Activated T-helper 2 cell treated with anti-CD3 and anti-CD28 coated beads, Interferon-gamma antibody, Interleukin-2, Interleukin-4, amounts not matched to agents 10 μg/mL and 5 μg/mL and 100 μg/mL, durations not matched to agents 14 hours and 24 hours and 36 hours (primary cell): ENCODE results near the gene TOP2A. TPM values are rescaled to one million over a fixed set of nuclear protein-coding genes. Genes with fewer than 3 reads are reported as not detected.

Experiments used
- DNase-seq: peaks from one replicate; pipeline ENCODE4 v3.0.0; 2021; ENCODE audit warnings: low spot score
- H3K27ac Mint-ChIP-seq: one replicate; pipeline ENCODE4 v1.8.0; 2021; ENCODE audit warnings: mixed read lengths
- H3K27me3 Mint-ChIP-seq: one replicate; pipeline ENCODE4 v1.8.0; 2021; ENCODE audit warnings: low read depth, mixed read lengths
- H3K36me3 Mint-ChIP-seq: one replicate; pipeline ENCODE4 v1.8.0; 2021; ENCODE audit warnings: low read depth, mixed read lengths
- H3K4me1 Mint-ChIP-seq: one replicate; pipeline ENCODE4 v1.8.0; 2021; ENCODE audit warnings: low read depth, mixed read lengths
- H3K4me3 Mint-ChIP-seq: one replicate; pipeline ENCODE4 v1.8.0; 2021; ENCODE audit warnings: low read depth, mild to moderate bottlenecking, moderate library complexity, mixed read lengths
- H3K9me3 Mint-ChIP-seq: one replicate; pipeline ENCODE4 v1.8.0; 2021; ENCODE audit warnings: mixed read lengths
- intact Hi-C: fragments of 100-400 bp; cut with micrococcal nuclease; formaldehyde crosslinking; loops from one replicate; pipeline ENCODE4 v1.15.1; 2023
- total RNA-seq: library from RNA; stranded (reverse); gene quantifications from 2 replicates; pipeline ENCODE4 v1.2.3, GENCODE V29; 2022

Gene TOP2A
- total RNA-seq, 1 donor from 2014 or later, result 193 TPM

DNA sequence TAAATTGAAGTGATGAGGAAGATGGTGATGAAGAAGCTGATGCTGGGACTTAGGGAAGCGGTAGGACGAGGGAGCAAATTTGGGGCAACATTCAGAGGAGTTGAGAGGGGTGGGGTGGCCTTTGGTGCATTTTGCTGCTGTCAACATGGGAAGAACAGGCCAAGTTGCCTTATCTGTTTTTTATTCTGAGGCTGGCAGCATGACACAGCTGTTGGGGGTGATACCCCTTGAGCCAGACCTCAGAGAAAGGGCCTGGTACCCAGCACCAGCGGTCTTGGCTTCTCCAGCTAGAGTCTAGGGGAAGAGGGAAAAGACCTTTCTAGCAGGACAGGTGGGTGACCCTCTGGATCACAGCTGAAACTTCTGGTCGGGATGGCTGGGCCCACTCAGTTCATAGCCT is 30.1 kb upstream of the TOP2A start:
- Mint-ChIP-seq H3K27ac (peak overlapping the region; percentile 53), H3K9me3 (no peaks in the 10 kb centered on the region), H3K4me3 (peak overlapping the region; percentile 10), H3K27me3 (no peaks in the 10 kb centered on the region), H3K4me1 (peaks cover 49% of the 10 kb centered on the region), H3K36me3 (peaks cover 19% of the 10 kb centered on the region)
- intact Hi-C loops, result loop anchor here (5.0 kb wide), 2 partner anchors 34 to 86 kb away; partner anchors contain the start of gene GJD3
- DNase-seq, result no peak

DNA sequence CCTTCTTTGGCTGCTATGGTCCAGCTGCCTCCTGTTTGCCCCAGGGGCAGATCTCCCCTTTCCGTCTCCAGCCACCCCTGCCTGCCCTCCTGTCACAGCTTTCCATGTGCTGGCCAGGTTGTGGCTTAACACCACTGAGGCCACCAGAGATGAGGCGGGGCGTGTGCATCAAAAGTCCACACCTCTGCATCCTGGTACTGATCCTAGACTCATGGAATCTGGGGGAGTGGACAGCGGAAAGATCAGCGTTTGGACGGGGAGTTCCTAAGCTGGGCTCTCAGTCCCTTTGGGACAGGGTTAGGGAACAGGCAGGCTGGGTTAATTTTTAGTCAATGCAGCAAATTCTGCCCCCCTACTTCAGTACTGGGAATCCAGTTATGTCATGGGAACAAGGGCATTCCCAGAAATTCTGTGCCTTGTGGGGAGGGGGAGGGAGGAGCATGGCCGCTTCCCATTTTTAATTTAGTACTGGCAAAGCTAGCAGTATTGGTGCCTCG is 29.5 kb upstream of the TOP2A start:
- no peak for DNase-seq
- no peak overlapping the region for H3K27ac Mint-ChIP-seq
- intact Hi-C loops, result loop anchor here (5.0 kb wide), 2 partner anchors 35 to 85 kb away; partner anchors contain the start of gene GJD3
- H3K4me1 Mint-ChIP-seq, result peaks cover 46% of the 10 kb centered on the region
- H3K36me3 Mint-ChIP-seq, result peaks cover 13% of the 10 kb centered on the region
- H3K4me3 Mint-ChIP-seq, result no peak overlapping the region
- H3K27me3 Mint-ChIP-seq, result no peaks in the 10 kb centered on the region
- H3K9me3 Mint-ChIP-seq, result no peaks in the 10 kb centered on the region

DNA sequence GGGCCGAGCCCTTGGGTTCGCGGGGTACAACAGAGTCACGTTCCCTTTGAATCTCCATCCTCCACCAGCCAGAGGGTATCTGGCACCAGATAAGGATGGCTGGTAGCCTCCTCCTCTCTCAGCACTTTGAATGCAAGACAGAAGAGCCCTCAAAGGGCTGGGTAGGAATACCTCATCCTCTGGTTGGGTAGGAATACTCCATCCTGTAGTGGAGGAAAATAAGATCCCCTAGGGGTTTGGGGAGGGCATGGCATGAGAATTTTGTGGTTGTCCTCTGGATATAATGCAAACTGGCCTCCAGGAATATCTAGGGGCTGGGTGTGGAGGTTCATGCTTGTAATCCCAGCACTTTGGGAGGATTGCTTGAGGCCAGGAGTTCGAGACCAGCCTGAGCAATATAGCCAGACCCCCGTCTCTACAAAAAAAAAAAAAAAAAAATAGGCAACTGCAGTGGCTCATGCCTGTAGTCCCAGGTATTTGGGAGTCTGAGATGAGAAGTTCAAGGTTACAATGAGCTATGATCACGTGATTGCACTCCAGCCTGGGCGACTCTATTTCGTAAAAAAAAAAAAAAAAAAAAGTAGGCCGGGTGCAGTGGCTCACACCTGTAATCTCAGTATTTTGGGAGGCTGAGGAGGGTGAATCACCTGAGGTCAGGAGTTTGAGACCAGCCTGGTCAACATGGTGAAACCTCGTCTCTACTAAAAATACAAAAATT is 28.2 kb upstream of the TOP2A start:
- H3K4me1 Mint-ChIP-seq, result peaks cover 42% of the 10 kb centered on the region
- H3K36me3 Mint-ChIP-seq, result peaks cover 8% of the 10 kb centered on the region
- no peak for DNase-seq
- H3K27me3 Mint-ChIP-seq, result no peaks in the 10 kb centered on the region
- H3K9me3 Mint-ChIP-seq, result no peaks in the 10 kb centered on the region
- intact Hi-C loops, result loop anchor here (1.0 to 5.0 kb wide), 3 partner anchors 36 to 85 kb away; partner anchors contain the start of gene GJD3
- peak overlapping the region; percentile 84 for H3K4me3 Mint-ChIP-seq
- H3K27ac Mint-ChIP-seq, result peak overlapping the region; percentile 89

DNA sequence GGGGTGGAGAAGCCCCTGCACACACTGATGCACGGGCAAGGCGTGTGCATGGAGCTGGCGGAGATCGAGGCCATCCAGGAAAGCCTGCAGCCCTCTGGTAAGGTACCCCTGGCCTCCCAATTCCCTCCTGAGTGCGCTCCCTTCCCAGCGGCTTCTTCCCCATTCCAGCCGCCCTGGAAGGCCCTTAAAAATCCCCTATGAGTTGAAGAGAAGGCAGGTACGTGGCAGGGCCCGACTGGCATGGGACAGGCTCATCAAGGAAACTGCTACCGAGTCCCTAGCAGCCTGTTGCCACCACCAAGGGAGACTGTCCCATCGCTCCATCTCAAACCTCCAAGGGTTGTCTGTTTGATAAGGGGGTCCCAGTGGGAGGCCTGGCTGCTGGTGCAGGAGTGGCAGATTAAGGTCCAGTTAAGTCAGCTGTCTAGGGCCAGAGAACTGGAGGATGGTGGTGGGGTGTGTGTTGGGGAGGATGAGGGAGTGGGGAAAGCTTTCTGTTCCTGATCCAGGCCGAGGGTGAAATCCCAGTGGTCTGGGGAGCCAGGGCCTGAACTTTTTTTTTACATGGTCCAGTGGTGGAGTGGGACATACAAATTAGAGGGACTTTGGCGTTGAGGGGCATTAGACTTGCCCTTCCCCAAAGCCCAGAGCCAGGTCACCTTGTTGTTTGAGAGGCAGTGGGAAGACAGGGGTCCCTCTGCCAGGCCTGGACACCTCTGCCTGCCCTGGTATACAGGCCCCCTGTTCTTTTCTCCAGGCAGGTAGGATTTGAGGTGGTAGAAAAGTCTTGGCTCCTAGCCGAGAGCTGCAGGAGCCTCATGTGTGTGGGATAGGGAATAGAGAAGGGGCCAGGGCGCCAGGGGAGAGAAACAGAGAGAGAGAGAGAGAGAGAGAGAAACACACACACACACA is 26.5 kb upstream of the TOP2A start:
- DNase-seq, result peak; percentile 23
- Mint-ChIP-seq H3K9me3 (no peaks in the 10 kb centered on the region), H3K4me3 (peak overlapping the region; percentile 84), H3K4me1 (peaks cover 41% of the 10 kb centered on the region), H3K27me3 (no peaks in the 10 kb centered on the region), H3K27ac (peak overlapping the region; percentile 89), H3K36me3 (peaks cover 4% of the 10 kb centered on the region)
- intact Hi-C loops, result loop anchor here (2.0 to 5.0 kb wide), 2 partner anchors 17 to 42 kb away; no protein-coding TSS in a partner anchor

GRCh38 chr17:40443196-40443987 is 25.7 kb upstream of the TOP2A start, which contains the start of gene IGFBP4:
Gene IGFBP4, plus strand, starts transcription at chr17:40443450. Its CDS starts 286 bp downstream, at chr17:40443736.
- intact Hi-C loops, result loop anchor here (2.0 to 5.0 kb wide), 2 partner anchors 17 to 41 kb away; no protein-coding TSS in a partner anchor
- Mint-ChIP-seq H3K27ac (peak within 1 kb of the TSS; percentile 89), H3K36me3 (peaks cover under 1% of the 10 kb centered on the region), H3K27me3 (no peaks in the 10 kb centered on the region), H3K9me3 (no peaks in the 10 kb centered on the region), H3K4me3 (peak within 1 kb of the TSS; percentile 84), H3K4me1 (peaks cover 36% of the 10 kb centered on the region)
- peak; percentile 66 for DNase-seq

DNA sequence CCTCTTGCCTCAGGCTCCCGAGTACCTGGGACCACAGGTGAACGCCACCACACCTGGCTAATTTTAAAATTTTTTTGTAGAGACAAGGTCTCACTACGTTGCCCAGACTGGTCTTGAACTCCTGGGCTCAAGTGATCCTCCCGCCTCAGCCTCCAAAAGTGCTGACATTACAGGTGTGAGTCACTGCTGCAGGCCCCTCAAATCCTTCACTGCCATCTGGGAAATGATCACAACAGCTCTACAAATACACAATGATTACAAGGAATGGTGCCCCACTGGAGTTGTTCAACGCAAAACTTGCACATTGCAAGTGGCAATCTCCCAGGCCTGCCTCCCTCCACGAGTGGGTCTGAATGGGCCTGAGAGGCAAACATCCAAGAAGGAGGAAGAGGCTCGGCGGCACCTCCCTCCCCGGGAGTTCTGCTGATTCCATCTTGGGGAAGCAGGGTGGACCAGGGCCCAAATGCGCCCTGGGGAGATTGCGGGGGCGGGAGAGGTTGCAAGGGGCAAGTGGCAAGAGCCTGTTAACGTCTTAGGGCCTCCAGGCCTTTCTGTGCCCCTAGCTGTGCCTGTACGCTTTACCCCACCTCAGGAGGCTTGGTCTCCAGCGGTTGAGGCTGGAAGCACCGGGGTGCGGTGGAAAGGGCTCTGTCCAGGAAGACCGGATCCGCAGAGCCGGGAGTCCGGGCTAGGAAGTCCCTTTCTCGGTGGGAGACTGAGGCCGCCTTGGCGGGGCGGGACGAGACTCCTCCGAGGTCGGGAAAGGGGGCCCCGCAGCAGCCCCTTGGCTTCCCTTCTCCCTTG is 24.9 kb upstream of the TOP2A start:
- H3K36me3 Mint-ChIP-seq, result no peaks in the 10 kb centered on the region
- no peaks in the 10 kb centered on the region for H3K27me3 Mint-ChIP-seq
- H3K4me1 Mint-ChIP-seq, result peaks cover 31% of the 10 kb centered on the region
- H3K27ac Mint-ChIP-seq, result no peak overlapping the region
- peak overlapping the region; percentile 15 for H3K4me3 Mint-ChIP-seq
- H3K9me3 Mint-ChIP-seq, result no peaks in the 10 kb centered on the region
- intact Hi-C loops, result loop anchor here (2.0 to 5.0 kb wide), 2 partner anchors 16 to 40 kb away; no protein-coding TSS in a partner anchor
- no peak for DNase-seq

DNA sequence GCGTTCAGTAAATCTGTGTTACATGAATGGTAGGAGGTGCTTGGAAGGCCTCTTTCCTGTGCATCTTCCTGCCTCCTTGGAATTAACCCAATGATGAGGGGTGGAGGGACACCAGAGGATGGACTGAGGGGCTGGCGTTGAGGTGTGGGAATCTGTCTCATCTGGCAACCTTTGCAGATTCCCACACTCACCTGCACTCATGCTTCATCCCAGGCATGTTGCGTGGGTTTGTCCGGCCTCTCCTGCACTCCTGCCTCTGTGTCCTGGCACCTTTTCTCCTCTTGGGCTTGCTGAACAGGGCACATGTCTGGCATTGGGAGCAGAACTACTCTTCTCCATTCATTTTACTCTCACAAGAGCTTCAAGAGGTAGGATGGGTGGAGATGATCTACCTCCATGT is 22.5 kb upstream of the TOP2A start:
- intact Hi-C loops, result loop anchor here (5.0 kb wide), 1 partner anchor 38 kb away; no protein-coding TSS in a partner anchor
- H3K27ac Mint-ChIP-seq, result no peak overlapping the region
- no peaks in the 10 kb centered on the region for H3K27me3 Mint-ChIP-seq
- no peak for DNase-seq
- no peaks in the 10 kb centered on the region for H3K36me3 Mint-ChIP-seq
- H3K9me3 Mint-ChIP-seq, result no peaks in the 10 kb centered on the region
- peaks cover 21% of the 10 kb centered on the region for H3K4me1 Mint-ChIP-seq
- no peak overlapping the region for H3K4me3 Mint-ChIP-seq

- H3K27me3 Mint-ChIP-seq, result no peaks in the 10 kb centered on the region
- H3K27ac Mint-ChIP-seq, result no peak overlapping the region
- intact Hi-C loops, result no loop called here
- H3K36me3 Mint-ChIP-seq, result no peaks in the 10 kb centered on the region
- no peak overlapping the region for H3K4me3 Mint-ChIP-seq
- H3K9me3 Mint-ChIP-seq, result no peaks in the 10 kb centered on the region
- no peak for DNase-seq
- peaks cover 24% of the 10 kb centered on the region for H3K4me1 Mint-ChIP-seq
These were observed 19.5 kb upstream of the TOP2A start for GRCh38 chr17:40437095-40437732.

DNA sequence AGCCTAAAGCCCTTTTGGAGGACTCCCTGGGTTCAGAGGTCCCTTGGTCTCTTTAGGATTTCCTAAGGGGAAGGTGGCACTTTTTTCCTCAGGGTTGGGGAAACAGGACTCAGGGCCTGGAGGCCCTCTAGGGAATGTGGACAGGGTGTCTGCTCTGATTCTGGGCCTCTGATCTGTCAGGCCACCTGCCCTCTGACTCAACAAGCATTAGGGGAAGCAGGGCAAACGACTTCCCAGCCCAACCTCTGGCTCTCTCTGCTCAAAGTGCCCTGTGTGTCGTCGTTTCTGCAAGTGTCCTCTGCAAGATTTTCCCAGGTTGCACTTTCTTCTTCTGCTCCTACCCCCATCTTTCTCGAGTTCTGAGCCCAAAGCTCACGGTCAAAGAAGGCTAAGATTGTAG is 18.9 kb upstream of the TOP2A start:
- Mint-ChIP-seq H3K4me3 (no peak overlapping the region), H3K4me1 (peaks cover 24% of the 10 kb centered on the region), H3K9me3 (no peaks in the 10 kb centered on the region), H3K27ac (no peak overlapping the region), H3K36me3 (no peaks in the 10 kb centered on the region), H3K27me3 (no peaks in the 10 kb centered on the region)
- no peak for DNase-seq
- intact Hi-C loops, result no loop called here

GRCh38 chr17:40433551-40434415 is 16.1 kb upstream of the TOP2A start:
- Mint-ChIP-seq H3K4me1 (peaks cover 24% of the 10 kb centered on the region), H3K27ac (no peak overlapping the region), H3K9me3 (no peaks in the 10 kb centered on the region), H3K27me3 (peaks cover 2% of the 10 kb centered on the region), H3K36me3 (no peaks in the 10 kb centered on the region), H3K4me3 (no peak overlapping the region)
- DNase-seq, result no peak
- intact Hi-C loops, result no loop called here
